Liver (tissue), 2 donors: ENCODE data around the gene BATF.

Experiments
- FOXA1 ChIP-seq: IDR thresholded peaks from 2 replicates; pipeline ENCODE4 v1.6.1; 2016; ENCODE audit warnings: antibody characterized with exemption
- FOXA2 ChIP-seq: IDR thresholded peaks from 2 replicates; pipeline ENCODE4 v1.6.1; 2016; ENCODE audit warnings: antibody characterized with exemption
- YY1 ChIP-seq: IDR thresholded peaks from 2 replicates; pipeline ENCODE4 v1.6.1; 2016; ENCODE audit warnings: antibody characterized with exemption, mild to moderate bottlenecking
- TF ChIP-seq, protein P1 (sequence below): fragments of 150-350 bp; IDR thresholded peaks from 2 replicates; pipeline ENCODE4 v1.5.1; 2017; ENCODE audit warnings: improper control_type of control experiment, low read depth, low read length; ENCODE audit not compliant: missing input control
- donor health status: healthy.

DNA sequence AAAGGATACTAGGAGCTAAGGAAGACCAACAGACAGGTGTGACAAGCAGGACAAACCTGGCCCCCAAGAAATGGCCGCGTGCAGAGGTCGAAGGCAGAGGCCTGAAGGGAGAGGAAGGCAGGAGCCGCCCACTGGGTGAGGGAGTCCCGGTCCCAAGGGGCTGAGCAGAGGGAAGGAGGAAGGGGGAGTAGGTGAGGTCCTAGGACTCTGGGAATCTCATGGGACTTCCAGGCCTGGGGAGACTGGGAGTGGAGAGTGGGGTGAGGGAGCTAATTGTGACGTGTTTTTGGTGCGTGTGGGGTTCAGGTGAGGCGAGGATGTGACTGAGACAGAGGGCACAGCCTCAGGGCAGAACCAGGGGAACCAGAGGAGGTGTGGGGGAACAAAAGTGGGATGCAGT, 44.5 kb downstream of the BATF start:
- TF ChIP-seq, protein P1, sequence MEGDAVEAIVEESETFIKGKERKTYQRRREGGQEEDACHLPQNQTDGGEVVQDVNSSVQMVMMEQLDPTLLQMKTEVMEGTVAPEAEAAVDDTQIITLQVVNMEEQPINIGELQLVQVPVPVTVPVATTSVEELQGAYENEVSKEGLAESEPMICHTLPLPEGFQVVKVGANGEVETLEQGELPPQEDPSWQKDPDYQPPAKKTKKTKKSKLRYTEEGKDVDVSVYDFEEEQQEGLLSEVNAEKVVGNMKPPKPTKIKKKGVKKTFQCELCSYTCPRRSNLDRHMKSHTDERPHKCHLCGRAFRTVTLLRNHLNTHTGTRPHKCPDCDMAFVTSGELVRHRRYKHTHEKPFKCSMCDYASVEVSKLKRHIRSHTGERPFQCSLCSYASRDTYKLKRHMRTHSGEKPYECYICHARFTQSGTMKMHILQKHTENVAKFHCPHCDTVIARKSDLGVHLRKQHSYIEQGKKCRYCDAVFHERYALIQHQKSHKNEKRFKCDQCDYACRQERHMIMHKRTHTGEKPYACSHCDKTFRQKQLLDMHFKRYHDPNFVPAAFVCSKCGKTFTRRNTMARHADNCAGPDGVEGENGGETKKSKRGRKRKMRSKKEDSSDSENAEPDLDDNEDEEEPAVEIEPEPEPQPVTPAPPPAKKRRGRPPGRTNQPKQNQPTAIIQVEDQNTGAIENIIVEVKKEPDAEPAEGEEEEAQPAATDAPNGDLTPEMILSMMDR = no peak
- TF ChIP-seq FOXA1 = no peak
- TF ChIP-seq FOXA2 = no peak
- no peak for TF ChIP-seq YY1
